ENCODE measurements around the gene VANGL1.

VANGL1 gene

DNA sequence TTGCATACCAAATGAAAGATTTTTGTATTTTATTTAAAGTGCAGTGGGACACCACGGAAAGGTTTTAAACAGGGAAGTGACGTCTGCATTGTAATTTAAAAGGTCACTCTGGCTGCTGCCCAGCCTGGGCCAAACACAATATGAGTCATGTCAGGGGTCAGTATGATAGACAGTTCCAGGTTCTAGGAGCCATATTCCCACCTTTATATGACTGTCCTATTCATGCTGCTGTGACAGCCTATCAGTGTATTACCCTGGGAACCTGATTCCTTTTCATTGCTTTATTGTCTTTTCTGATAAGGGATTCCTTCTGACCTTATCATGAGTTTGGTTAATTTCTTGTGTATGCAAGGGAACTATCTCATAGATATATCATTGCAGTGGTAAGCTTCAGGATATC, 5.3 kb downstream of the VANGL1 start:
- no peak for DNase-seq

GRCh38 chr1:115647507-115647906, 5.7 kb downstream of the VANGL1 start:
- peak in 1 of 2 experiments; percentile 29 for DNase-seq

DNA sequence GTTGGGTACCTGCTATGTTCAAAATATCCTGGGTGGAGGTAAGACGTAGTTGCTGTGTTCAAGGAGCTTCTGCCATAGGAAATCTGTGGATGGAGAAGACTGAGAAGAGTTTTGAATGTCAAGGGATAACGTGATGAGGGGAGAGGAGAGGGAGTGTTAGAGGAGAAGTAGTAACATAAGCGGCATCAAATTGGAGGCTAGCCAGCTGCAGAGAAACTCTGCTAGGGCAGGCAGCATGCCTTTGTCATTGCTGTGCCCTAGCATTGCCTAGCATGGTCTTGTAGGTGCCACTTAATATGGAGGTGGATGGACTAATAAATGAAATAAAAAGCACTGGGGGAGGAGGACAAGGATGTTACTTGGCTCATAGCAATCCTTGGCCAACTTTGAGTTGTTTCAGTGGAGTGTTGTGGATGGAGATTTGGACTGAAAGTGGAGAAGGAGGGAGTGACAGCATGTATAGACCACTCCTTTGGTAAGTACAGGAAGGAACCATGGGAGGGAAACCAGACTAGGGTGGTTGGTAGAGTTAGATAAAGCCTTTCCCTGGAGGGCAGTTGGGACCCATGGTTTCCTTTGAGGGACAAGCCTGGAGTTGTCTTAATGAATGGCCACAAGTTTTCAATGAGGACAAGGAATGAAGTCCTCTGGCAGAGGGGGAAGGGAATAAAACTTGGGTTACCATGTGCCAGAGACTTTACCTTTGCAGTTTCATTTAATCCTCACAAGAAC, 6.3 kb downstream of the VANGL1 start:
- no peak for DNase-seq

DNA sequence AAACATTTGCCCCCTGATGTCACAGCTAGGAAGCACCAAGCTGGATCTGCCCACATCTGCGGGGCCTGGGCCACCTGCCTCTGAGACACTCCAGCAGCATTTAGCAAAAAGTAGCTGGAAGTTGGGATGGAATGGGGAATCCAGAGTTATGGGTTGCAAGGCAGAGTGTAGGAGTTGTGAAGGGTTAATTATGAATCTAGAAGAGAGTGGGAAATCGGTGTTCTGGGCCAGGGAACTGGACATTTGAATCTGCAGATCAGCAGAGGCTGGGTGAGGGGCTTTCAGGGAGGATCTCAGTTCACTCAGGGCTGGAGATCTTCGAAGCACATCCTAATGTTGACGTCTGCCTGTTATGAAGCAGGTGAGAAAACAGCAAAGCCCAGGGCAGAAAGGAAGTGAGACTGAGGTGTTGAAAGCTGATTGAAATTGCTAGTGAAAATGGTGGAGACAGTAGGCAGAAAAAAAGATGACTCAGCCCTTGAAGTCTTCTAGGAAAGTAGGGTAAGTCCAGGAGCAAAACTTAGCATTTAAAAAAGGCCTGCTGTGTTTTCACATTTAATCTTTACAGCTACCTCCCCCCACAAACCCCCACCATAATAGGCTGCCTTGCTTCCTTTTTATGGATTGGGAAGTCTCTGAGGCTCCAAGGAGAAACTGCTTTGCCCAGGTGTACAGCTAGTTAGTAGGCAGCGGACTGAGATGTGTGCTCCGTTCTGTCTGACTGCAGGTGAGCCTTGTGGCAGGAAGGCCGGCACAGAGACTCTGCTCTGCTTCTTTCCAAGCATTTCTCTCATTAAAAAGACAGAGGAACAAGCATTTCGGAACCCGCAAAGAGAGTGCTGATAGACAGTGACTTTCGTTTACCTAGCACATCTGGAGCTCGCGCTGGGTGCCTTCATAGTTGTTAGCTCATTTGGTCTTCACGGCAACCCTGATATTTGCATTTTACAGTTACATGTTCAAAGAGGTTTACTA, 7.2 kb downstream of the VANGL1 start:
- peak; percentile 31 to 39 for DNase-seq

- no peak for DNase-seq
Measured at GRCh38 chr1:115649964-115650363, 8.2 kb downstream of the VANGL1 start.

- DNase-seq: no peak
Measured at GRCh38 chr1:115650961-115651360, 9.2 kb downstream of the VANGL1 start.

DNA sequence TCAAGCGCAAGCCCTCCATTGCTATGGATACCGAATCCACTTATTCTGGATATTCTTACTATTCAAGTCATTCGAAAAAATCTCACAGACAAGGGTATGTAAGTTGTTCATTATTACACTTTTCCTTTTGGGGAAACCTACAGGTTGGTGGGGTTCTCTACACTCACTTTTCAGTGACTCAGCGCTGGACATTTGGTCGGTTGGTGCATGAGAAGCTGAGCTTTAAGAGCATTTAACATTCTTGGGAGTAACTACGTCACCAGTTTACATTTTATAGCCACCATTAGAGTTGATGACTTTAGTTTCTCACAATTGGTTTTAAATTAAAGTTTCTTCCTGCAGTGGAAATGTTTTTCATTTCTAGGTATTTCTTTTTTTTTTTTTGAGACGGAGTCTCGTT, 9.6 kb downstream of the VANGL1 start:
- DNase-seq: no peak

- DNase-seq: no peak
Measured at GRCh38 chr1:115652236-115652788, 10.5 kb downstream of the VANGL1 start.

DNA sequence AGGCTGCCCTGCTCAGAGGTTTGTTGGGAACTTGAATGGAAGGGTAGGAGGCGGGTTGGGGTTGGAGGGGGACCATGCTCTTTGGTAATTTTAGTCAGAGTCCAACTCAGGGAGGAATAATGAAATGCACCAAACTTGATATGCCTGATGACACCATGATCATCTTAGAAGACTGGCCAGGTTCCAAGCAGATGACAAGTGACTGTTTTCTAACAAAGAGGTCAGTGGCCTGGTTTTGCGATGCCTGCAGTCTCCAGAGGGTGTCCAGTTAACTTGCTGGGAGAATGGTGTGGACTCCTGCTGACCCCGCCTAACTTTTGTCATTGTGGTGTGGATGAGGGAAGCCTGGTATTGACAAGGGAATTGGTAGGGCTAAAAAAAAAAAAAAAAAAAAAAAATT, 12.4 kb downstream of the VANGL1 start:
- DNase-seq: no peak

- DNase-seq: no peak
Measured at GRCh38 chr1:115654663-115655305, 13.0 kb downstream of the VANGL1 start.

GRCh38 chr1:115655306-115655663, 13.5 kb downstream of the VANGL1 start:
- DNase-seq: no peak

DNA sequence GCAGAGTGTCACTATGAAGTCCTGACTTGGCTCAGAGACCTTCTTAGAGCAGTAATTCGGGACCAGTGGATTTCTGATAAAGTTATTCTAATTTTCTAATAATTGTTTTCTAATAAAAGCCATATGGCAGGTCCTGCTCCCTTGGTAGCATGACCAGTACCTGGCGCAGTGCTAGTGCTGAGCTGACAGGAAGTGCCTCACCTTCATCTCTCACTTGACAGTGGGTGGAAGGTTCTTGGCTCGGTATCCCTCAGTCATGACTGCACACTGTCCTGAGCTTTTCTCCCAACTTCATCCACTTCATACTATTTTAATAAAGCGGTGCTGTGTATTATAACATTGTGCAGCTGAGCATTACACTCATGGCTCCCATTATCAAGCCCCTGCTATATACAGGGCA, 14.1 kb downstream of the VANGL1 start:
- no peak for DNase-seq

DNA sequence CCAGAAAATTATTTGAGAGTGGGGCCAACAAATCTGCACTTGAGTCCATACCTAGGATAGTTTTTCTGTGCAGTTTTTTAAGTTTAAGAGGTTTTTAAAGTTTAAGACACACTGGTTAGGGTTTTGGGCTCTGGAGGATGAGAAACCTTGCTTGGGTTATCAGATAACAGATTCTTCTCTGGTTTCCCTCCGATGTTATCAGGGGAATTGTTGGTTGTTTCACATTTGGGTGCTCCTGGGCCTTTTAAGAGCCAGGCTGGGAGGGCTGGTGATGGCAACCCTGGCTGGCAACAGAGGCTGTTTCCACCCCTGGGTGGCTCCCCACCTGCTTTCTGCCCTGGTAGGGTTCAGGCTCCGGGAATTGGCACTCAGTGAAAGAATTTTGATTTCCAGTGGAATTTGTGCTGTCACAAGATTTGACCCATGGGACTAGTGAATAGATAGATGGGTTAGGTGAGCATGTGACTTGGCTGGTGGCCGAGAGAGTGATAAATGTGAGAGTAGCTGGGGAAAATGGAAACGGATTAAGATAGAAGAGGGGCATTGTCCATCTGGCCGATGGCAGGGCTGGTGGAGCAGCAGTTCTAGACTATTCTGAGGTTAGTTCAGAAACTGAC, 14.8 kb downstream of the VANGL1 start:
- DNase-seq: no peak

DNA sequence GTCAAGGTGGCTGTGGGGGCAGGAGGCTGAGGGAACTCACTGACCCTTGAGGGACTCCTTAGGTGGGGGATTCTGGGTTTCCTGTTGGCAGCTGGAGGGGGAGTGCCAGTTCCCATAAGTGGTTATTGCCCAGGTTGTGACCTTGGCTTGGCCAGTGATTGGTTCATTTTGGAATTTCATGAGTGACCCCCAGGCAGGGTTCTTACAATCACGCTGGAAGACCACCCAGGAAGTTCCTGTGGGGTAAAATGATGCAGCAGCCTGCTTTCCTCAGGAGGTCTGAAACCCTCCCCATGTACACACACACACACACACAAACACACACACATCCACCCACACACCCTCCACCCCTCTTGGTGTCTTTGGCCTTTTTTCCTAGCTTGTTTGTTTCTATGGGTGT, 16.9 kb downstream of the VANGL1 start:
- DNase-seq: no peak

- DNase-seq: no peak
Measured at GRCh38 chr1:115660151-115660550, 18.4 kb downstream of the VANGL1 start.

GRCh38 chr1:115661157-115661556, 19.4 kb downstream of the VANGL1 start:
- no peak for DNase-seq

DNA sequence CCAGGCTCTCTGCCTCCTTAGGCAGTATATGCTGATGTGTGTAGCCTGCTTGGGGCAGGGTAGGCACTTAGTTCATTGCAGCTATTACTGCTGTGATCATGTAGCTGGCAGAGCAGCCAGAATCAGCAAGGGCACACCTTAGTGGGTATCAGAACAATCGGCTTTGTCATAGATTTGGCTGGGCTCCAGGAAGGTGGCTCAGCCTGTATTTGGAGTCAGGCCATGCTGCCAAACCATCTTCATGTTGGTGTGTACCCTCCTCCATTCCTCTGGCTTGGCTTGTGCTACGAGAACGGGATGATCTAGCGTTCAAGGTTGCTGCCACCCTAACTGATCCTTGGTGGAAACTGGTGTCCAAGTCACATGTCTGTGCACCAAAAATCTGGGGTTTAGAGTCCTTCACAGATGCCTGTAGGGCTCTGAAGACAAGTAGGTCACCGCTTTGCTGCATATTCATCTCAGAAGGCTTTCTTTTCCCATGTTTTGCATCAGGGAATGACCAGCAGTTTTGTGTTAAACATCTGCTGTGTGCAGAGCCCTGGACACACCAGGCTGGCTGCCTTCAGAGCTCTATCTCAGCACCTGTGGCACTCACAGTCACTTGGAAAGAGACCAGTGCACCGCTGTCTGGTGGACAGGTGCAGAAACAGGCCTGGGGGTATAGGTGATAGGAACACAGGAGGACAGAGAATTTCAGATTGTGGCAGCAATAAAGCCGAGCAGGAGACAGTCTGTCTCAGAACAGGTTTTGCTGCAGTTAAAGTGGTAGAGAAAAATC, 23.7 kb downstream of the VANGL1 start:
- no peak for DNase-seq

GRCh38 chr1:115666206-115666605, 24.4 kb downstream of the VANGL1 start:
- DNase-seq: no peak

DNA sequence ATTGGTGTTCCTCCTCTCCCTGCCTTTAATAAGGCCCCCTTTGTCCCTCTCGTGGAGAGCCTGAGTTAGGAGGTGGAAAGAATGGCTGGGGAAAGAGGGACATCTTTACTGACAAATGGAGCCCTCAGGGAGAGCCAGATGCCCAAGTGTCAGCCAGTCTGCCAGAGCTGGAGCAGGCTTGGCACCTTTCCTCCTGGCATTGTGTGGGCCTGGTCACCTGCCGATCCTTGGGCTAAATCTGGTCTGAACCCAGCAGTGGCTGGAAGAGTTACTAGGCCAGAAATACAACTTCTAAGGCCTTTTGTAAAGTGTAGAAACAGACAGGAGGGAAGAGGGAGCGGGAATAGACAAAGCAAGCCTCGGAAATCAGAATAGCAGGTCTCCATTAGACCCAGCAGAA, 24.9 kb downstream of the VANGL1 start:
- no peak for DNase-seq

- no peak for DNase-seq
Measured at GRCh38 chr1:115668579-115668978, 26.8 kb downstream of the VANGL1 start.

GRCh38 chr1:115669002-115669673, 27.4 kb downstream of the VANGL1 start:
- no peak for DNase-seq
